ENCODE measurements around the gene DDX1. TPM values are rescaled to one million over a fixed set of nuclear protein-coding genes. Genes with fewer than 3 reads are reported as not detected.

The DDX1 gene
- total RNA-seq, 3 donors from 2014 or later = 57.4 to 72.6 (median 71.0) TPM

DNA sequence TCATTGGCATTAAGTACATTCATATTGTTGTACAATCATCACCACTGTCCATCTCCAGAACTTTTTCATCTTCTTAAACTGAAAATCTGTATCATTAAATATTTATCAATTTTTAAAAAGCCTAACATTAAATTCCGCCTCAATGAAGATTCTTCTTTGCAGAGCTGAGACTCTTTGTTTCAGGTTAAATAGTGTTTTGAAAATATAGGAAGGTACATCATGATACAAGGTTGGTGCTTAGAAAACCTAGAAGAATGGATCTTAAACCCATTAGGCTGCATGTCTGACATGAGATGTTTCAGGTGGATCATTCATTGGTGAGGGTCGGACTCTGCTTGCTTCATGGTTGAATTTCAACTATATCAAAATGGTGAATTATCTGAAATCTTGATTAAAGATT lies 30.5 kb downstream of the DDX1 start:
- no peaks in the 10 kb centered on the region for H3K9me3 ChIP-seq
- no peaks in the 10 kb centered on the region for H3K27me3 ChIP-seq
- no peak for DNase-seq (ENCODE audit: low spot score in 2 of 2)
- peaks cover 23% of the 10 kb centered on the region for H3K36me3 ChIP-seq
- intact Hi-C loops (cut with DNase I; ENCODE audit: low total_unique reads) = no loop called here
- TF ChIP-seq POLR2A (IDR thresholded peaks at IDR 0.05) (no peak), POLR2AphosphoS5 (IDR thresholded peaks at IDR 0.05) (no peak)
- TF ChIP-seq, protein P1, sequence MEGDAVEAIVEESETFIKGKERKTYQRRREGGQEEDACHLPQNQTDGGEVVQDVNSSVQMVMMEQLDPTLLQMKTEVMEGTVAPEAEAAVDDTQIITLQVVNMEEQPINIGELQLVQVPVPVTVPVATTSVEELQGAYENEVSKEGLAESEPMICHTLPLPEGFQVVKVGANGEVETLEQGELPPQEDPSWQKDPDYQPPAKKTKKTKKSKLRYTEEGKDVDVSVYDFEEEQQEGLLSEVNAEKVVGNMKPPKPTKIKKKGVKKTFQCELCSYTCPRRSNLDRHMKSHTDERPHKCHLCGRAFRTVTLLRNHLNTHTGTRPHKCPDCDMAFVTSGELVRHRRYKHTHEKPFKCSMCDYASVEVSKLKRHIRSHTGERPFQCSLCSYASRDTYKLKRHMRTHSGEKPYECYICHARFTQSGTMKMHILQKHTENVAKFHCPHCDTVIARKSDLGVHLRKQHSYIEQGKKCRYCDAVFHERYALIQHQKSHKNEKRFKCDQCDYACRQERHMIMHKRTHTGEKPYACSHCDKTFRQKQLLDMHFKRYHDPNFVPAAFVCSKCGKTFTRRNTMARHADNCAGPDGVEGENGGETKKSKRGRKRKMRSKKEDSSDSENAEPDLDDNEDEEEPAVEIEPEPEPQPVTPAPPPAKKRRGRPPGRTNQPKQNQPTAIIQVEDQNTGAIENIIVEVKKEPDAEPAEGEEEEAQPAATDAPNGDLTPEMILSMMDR (IDR thresholded peaks at IDR 0.05) = no peak
- H3K27ac ChIP-seq = no peak overlapping the region
- no peaks in the 10 kb centered on the region for H3K4me1 ChIP-seq
- no peak overlapping the region for H3K4me3 ChIP-seq

DNA sequence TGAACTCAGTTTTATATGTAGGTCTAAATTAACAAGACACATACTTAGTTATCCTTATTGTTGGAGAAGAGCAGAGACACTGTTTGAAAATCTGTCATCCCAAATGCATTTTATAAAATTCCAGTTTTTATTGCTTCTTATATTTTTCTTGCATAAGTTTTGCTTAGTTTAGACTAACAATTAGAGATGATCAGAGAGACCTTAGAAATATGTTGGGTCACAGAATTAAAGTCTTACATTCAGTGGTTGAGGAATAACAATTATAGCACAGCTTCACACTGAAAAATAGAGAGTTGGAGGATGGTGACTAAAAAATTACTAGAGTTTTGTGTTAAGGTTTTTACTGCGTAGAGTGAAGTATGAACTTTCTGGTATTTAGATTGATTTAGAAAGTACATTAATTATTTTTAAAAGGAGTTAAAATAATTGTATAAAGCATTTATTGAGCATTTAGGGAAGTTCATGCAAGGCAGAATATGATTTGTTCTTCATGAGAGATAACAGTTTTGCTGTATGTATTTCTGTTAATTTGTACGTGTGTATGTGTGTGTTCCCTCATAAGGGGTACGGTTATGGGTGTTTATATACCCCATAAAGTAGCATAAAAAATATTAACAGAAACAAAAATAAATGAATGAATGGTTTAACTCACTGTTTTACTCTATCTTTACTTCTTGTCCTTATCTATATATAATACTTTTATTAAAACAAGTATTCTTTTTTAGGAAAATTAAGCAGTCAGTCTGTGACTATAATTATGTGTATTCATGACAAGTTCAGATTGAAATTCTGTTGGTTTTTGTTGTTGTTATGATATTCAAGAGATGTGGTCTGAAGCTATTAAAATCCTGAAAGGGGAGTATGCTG lies 31.2 kb downstream of the DDX1 start:
- no peak overlapping the region for H3K27ac ChIP-seq
- no peaks in the 10 kb centered on the region for H3K27me3 ChIP-seq
- H3K36me3 ChIP-seq = peaks cover 23% of the 10 kb centered on the region
- TF ChIP-seq POLR2A (IDR thresholded peaks at IDR 0.05) (no peak), POLR2AphosphoS5 (IDR thresholded peaks at IDR 0.05) (no peak)
- TF ChIP-seq, protein P1 (IDR thresholded peaks at IDR 0.05) = no peak
- intact Hi-C loops (cut with DNase I; ENCODE audit: low total_unique reads) = no loop called here
- H3K4me1 ChIP-seq = no peaks in the 10 kb centered on the region
- DNase-seq (ENCODE audit: low spot score in 2 of 2) = no peak
- no peaks in the 10 kb centered on the region for H3K9me3 ChIP-seq
- no peak overlapping the region for H3K4me3 ChIP-seq

DNA sequence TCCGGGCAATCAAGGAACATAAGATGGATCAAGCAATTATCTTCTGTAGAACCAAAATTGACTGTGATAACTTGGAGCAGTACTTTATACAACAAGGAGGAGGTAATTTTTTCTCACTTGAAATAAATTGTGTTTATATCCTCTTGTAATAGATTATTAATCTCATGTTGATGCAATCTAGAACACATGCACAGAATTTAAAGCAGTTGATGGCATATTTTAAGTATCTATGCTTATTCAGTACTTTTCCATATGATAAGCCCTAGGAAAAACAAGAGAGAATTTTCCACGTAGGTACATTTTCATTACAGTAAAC lies 31.8 kb downstream of the DDX1 start:
- TF ChIP-seq POLR2A (IDR thresholded peaks at IDR 0.05) (no peak), POLR2AphosphoS5 (IDR thresholded peaks at IDR 0.05) (no peak)
- TF ChIP-seq, protein P1 (IDR thresholded peaks at IDR 0.05) = no peak
- H3K9me3 ChIP-seq = no peaks in the 10 kb centered on the region
- no peaks in the 10 kb centered on the region for H3K27me3 ChIP-seq
- peaks cover 21% of the 10 kb centered on the region for H3K36me3 ChIP-seq
- no peak for DNase-seq (ENCODE audit: low spot score in 2 of 2)
- intact Hi-C loops (cut with DNase I; ENCODE audit: low total_unique reads) = no loop called here
- no peak overlapping the region for H3K27ac ChIP-seq
- H3K4me3 ChIP-seq = no peak overlapping the region
- H3K4me1 ChIP-seq = no peaks in the 10 kb centered on the region

DNA sequence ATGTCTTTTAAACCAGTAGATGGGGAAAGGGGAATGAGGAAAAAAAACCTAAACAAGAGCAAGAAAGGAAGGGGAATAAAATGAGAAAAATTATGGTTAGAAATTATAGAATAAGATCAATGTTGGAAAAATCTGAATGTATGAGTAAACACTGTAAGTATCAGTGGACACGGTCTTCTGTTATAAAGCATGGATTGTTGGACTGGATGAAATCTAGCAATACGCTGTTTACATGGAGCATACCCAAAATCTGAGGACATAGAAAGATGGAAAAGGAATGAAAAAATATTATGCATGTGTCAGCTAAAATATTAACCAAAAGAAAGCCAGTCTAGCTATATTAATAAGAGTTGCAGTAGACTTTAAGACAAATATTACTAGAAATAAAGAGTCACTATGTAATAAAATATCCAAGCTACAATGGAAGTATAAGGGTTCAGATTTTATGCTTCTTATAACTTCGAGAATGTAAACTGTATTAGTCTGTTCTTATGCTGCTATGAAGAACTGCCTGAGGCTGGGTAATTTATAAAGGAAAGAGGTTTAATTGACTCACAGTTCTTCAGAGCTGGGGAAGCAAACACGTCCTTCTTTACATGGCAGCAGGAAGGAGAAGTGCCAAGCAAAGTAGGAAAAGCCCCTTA lies 32.4 kb downstream of the DDX1 start:
- no peaks in the 10 kb centered on the region for H3K4me1 ChIP-seq
- no peak for DNase-seq (ENCODE audit: low spot score in 2 of 2)
- H3K9me3 ChIP-seq = no peaks in the 10 kb centered on the region
- H3K36me3 ChIP-seq = peaks cover 15% of the 10 kb centered on the region
- H3K27me3 ChIP-seq = no peaks in the 10 kb centered on the region
- no peak overlapping the region for H3K27ac ChIP-seq
- no peak overlapping the region for H3K4me3 ChIP-seq
- intact Hi-C loops (cut with DNase I; ENCODE audit: low total_unique reads) = no loop called here
- TF ChIP-seq POLR2AphosphoS5 (IDR thresholded peaks at IDR 0.05) (no peak), POLR2A (IDR thresholded peaks at IDR 0.05) (no peak)
- TF ChIP-seq, protein P1 (IDR thresholded peaks at IDR 0.05) = no peak

DNA sequence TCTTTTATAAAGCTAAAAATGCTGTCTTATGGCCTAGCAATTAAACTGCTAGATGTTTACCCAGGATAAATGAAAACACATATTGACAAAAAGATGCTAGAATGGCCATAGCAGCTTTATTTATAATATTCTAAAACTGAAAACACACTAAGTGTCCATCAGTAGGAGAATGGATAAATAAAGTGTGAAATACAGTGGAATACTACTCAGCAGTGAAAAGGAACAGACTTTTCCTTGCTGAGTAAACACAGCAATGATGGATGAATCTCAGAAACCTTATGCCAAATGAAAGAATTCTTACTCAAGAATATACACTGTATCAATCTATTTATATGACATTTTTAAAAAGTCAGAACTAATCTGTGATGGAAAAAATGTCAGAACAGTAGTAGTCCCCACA lies 33.2 kb downstream of the DDX1 start:
- Histone ChIP-seq H3K27me3 (no peaks in the 10 kb centered on the region), H3K4me1 (no peaks in the 10 kb centered on the region), H3K9me3 (no peaks in the 10 kb centered on the region), H3K4me3 (no peak overlapping the region), H3K36me3 (peaks cover 11% of the 10 kb centered on the region), H3K27ac (no peak overlapping the region)
- TF ChIP-seq POLR2AphosphoS5 (IDR thresholded peaks at IDR 0.05) (no peak), POLR2A (IDR thresholded peaks at IDR 0.05) (no peak)
- TF ChIP-seq, protein P1 (IDR thresholded peaks at IDR 0.05) = no peak
- no peak for DNase-seq (ENCODE audit: low spot score in 2 of 2)
- intact Hi-C loops (cut with DNase I; ENCODE audit: low total_unique reads) = no loop called here

Data from breast epithelium (tissue), 4 donors.